LNCaP clone FGC (cell line): ENCODE data around the gene FGF14.
A peak's percentile ranks its signal among the peaks of the same experiment; 100 is the strongest.

ENCODE experiments used
- DNase-seq: peaks from one replicate; pipeline ENCODE4 v3.0.0-alpha.2; 2011; ENCODE audit warnings: low read depth
- H3K4me3 ChIP-seq: 2 replicates; pipeline ENCODE4 v1.5.1; 2011; ENCODE audit warnings: mild to moderate bottlenecking, low read depth, low read length, control low read depth
- TF ChIP-seq, protein P1 (sequence below): IDR thresholded peaks from 2 replicates; pipeline ENCODE4 v1.5.1; 2012; ENCODE audit warnings: mild to moderate bottlenecking; ENCODE audit not compliant: control insufficient read depth, insufficient read depth; ENCODE audit errors: extremely low read depth

Gene FGF14

DNA sequence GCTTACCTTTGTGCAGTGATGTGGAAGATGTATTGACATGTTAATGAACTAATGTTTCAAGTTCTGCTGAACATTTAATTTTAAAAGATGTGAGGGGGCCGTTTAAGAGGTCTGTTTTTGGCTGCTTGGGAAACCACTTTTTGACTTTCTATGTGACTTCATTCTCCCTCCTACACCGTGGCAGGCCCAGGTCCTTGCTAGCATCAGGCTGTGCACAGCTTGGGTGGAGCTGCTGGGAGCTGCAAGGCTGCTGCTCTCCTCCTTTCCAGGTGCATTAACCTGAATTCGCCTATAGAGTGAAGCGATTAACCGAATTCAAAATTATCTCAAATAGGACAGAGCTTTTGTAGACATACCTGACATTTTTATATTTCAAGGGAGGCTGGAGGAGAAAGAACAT, 249.1 kb downstream of the FGF14 start:
- no peak overlapping the region for H3K4me3 ChIP-seq
- TF ChIP-seq, protein P1, sequence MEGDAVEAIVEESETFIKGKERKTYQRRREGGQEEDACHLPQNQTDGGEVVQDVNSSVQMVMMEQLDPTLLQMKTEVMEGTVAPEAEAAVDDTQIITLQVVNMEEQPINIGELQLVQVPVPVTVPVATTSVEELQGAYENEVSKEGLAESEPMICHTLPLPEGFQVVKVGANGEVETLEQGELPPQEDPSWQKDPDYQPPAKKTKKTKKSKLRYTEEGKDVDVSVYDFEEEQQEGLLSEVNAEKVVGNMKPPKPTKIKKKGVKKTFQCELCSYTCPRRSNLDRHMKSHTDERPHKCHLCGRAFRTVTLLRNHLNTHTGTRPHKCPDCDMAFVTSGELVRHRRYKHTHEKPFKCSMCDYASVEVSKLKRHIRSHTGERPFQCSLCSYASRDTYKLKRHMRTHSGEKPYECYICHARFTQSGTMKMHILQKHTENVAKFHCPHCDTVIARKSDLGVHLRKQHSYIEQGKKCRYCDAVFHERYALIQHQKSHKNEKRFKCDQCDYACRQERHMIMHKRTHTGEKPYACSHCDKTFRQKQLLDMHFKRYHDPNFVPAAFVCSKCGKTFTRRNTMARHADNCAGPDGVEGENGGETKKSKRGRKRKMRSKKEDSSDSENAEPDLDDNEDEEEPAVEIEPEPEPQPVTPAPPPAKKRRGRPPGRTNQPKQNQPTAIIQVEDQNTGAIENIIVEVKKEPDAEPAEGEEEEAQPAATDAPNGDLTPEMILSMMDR: no peak
- no peak for DNase-seq

DNA sequence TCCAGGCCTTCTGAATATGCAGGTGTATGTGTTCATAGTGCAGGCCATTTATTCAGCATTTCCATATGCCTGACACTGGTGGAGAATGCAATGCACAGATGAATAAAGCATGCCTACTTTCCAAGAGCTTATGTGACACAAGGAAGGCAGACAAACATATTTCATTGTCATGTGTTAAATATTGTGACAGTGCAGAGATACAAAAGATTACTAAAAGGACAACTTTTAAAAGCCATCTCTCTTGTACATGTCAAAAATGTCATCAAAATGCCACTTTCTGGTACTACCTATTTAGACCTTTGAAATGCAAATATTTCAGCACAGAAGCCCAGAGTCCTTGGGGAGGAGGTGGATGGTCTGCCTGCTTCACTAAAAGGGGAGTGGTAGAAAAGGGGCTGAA, 254.5 kb downstream of the FGF14 start:
- H3K4me3 ChIP-seq: no peak overlapping the region
- TF ChIP-seq, protein P1: no peak
- no peak for DNase-seq

DNA sequence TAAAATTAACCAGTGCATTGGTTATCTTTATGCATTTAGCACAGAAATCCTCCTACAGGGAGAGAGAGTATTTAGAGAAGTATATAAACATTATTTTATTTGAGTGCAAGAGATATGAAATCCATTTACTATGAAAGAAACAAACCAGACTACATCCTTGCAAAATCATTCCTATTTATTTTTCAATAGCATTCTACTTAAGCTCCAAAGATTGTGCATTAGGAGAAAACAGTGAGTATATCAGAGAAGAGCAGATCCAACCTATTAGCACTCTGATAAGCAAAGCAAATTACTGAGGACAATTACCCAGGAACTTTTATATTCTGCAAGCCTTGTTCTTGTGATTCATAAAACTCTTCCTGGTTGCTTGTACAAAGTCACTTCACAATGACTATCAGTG, 256.1 kb downstream of the FGF14 start:
- H3K4me3 ChIP-seq: no peak overlapping the region
- TF ChIP-seq, protein P1: no peak
- no peak for DNase-seq

DNA sequence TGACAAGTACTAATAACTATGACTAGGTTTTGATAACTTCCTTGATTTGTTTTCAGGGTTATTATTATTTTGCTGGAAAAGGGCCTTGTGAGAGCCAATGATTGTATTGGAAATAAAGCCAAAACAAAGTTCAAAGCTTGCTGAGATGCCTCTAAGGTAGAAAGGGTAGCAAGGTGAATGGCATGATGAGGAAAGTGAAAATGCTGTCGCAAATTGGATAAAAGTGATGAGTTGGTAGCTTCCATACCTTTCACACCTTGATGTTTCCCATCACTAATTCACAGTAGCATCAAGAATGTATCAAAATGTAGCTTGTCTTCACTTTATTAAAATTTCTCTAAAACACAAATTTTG, 259.4 kb downstream of the FGF14 start:
- no peak for DNase-seq
- H3K4me3 ChIP-seq: no peak overlapping the region
- TF ChIP-seq, protein P1: no peak

GRCh38 chr13:102141625-102142472, 260.0 kb downstream of the FGF14 start:
- H3K4me3 ChIP-seq: no peak overlapping the region

GRCh38 chr13:102139626-102140025, 262.2 kb downstream of the FGF14 start:
- TF ChIP-seq, protein P1: no peak
- DNase-seq: no peak
- no peak overlapping the region for H3K4me3 ChIP-seq

More at GRCh38 chr13:102141625-102142472, 260.0 kb downstream of the FGF14 start:
- DNase-seq: no peak
- TF ChIP-seq, protein P1: peak; percentile 45
